Measurements from ENCODE around the gene SPRED2.

Gene SPRED2

GRCh38 chr2:65382776-65383357 is 49.5 kb downstream of the SPRED2 start:
- DNase-seq, result no peak

DNA sequence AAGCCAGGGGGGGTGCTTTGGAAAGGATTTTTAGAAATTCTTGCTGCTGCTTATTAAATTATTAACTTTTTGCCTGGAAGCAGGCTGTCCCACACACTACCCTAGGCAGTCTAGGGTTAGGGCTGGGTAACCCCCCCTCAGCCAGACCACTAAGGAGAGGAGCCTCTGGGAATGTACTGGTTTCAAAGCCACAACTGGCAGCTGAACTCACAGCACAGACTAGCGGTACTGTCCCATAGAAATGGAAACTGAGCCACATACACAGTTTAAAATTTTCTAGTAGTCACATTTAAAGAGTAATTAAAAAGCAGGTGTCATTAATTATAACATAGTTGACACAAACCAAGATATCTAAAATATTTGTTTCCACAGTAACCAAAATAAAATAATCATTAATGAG is 50.1 kb downstream of the SPRED2 start:
- no peak for DNase-seq

DNA sequence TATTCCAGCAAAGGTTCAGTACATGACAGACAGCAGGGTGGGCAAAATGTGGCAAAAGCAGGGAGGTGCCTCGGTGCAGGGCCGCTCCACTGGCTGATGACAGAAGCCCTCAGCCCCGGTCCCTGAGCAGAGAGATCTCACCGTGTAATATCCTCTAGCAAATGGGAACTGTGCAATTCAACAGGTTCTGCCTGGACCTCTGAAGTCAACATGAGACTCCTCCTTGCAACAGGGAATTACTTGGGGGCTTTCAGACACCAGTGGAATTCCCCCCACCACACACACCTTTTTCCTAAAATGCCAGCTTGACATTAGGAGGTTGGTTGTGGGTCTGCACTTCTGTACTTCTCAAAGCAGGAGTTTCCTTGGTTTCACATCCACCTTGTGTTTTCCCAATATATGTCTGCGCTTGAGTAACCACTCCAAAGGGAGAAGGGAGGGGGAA is 50.8 kb downstream of the SPRED2 start:
- no peak for DNase-seq

DNA sequence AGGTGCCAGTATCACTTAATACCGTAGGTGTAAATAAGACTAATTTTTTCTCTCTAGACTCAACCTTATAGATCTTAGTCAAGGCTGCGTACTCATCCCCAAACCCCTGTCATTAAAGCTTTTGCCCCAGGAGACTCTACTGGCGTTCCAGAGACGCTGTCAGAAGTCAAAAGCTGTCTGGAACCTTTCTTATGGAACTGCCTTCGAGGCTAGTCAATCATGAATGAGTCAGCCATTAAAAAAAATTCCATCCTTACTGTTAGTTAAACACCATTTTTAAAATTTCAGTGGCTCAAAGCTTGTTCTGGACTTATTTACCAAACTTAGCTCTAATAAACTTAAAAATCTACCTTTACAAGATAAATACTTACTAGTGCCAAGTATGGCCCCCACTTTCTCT is 52.1 kb downstream of the SPRED2 start:
- DNase-seq, result no peak

GRCh38 chr2:65379721-65380171 is 52.7 kb downstream of the SPRED2 start:
- no peak for DNase-seq

- no peak for DNase-seq
Observed at GRCh38 chr2:65379223-65379622, 53.2 kb downstream of the SPRED2 start.

DNA sequence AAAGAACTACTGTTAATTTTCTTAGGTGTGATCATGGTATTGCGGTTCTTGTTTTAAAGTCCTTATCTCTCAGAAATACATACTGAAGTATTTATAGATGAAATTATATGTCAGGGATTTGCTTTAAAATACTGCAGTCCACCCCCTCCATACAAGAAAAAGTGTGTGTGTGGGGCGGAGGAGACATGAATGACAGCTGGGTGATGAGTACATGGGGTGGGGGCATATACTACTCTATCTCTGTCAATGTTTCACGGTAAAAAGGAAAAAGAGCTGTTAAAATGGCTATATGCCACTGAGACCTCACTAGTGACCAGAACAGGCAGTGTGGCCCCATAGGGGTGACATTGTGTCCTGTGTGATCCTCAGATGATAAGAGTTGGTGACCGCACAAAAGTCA is 54.1 kb downstream of the SPRED2 start:
- no peak for DNase-seq

DNA sequence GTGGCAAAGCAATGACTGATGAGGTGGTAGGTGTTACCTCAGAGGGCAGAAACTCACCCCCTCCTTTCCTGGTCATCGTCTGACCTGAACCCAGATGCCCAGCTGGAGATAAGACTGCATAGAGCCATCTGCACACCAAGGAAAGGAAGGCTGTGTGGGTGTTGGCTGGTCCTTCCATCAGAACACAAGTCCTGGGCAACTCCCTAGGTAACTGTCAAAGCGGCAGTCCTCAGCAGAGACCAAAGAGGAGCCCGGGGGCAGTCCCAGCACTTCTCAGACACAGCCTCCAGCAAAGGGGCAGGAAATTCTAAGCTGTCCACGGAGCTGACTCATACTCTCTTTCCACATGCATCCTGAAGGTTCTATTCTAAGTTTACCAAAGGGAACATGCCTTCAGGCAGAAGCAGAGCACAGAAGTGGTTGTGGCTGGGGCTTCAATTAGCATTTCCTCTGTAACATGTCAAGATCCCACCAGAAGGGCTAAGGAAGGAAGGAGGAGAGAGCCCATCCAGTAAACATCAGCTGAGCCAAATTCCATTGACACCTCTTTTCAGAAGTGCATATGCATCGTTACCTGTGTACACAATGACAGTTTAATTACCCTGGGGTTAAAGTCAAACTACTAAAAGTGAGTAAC is 54.7 kb downstream of the SPRED2 start:
- no peak for DNase-seq

- no peak for DNase-seq
Observed at GRCh38 chr2:65375723-65376122, 56.7 kb downstream of the SPRED2 start.

DNA sequence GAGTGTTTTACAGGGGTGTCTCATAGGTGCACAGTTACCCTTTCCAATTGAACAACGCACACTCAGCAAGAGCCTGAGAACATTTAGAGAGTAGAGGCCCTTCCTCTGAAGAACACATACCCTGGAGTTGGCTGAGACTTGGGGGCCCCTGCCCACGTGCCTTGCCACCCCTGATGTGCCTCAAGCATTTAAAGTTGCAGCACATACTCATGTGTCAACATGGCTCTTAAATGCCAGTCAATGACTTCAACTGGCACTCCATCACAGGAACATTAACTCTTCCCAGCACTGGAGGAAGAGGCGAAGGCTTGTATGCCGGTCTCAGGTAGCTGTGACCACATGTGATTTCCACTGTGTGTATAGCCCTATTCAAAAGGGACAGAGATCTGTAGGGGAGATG is 57.4 kb downstream of the SPRED2 start:
- no peak for DNase-seq

GRCh38 chr2:65374575-65374974 is 57.8 kb downstream of the SPRED2 start:
- no peak for DNase-seq

- DNase-seq, result no peak
Observed at GRCh38 chr2:65373365-65373918, 59.0 kb downstream of the SPRED2 start.

DNA sequence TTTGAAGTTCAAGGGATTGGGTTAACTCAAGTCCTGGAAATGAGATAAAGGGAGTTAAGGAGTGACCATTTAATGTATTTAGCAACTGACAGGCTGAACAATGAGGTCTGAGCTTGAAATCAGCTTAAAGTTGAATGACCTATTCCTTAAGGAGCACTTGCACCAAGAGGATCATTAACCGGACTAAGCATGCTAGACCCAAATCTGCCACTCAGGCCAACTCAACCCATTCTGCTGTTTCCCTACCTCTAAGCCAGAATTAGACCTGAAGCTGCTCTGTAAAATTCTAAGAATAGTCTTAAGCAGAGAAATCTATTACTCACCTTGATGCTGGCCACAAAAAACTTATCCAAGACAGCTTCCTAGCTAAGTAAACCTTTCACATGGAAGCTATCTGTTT is 59.8 kb downstream of the SPRED2 start:
- DNase-seq, result no peak

DNA sequence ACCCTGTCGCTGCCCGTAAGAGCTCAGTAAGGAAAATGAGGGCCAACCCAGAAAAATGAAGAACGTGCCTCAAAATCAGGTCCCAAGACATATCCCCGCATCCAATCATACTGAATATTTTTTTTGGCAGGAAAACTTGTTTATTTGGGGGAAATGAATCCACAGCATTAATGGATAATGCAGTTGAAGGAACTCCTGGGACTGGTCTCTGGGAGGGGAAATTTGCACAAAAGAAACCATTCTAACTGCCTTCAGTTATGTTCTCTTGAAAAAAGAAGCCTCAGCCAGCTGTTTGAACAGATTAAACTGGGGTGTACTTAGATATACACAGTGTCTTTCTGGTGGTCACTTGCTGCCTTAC is 61.3 kb downstream of the SPRED2 start:
- DNase-seq, result no peak

GRCh38 chr2:65370387-65371073 is 61.9 kb downstream of the SPRED2 start:
- DNase-seq, result peak; percentile 55

DNA sequence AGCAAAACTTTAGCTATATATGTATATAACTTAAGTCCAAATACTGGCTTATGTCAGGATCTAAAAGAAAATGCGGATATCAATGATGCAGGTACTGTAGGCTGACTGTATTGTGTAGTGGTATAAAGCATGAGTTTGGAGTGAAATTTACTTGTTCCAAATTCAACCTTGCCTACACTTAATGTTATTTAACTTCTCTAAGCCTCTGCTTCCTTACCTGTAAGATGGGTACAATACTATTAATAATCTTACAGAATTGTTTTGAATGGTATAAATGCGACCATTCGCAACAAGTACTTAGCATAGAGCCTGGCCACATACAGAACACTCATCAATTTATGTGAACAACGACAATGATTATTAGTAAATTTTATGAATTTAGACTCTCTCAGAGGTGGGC is 62.4 kb downstream of the SPRED2 start:
- DNase-seq, result no peak

DNA sequence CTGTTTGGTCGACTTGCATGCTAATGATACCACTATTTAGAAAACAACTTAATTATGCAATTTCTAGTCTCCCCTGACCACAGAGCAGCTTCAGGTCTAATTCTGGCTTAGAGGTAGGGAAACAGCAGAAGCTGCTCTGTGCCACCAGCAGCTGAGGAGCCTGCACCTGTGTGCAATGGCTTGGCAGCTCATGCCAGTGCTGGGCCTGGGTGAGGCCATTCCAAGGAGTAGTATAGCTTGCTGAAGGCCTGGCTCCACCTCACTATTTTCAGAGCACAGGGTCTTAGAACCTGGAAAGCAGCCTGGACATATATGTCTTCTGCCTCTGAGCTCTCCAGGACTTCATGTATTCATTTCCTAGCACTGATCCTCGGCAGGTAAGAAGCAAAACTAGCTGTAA is 62.8 kb downstream of the SPRED2 start:
- no peak for DNase-seq

- no peak for DNase-seq
Observed at GRCh38 chr2:65368468-65368867, 63.9 kb downstream of the SPRED2 start.

DNA sequence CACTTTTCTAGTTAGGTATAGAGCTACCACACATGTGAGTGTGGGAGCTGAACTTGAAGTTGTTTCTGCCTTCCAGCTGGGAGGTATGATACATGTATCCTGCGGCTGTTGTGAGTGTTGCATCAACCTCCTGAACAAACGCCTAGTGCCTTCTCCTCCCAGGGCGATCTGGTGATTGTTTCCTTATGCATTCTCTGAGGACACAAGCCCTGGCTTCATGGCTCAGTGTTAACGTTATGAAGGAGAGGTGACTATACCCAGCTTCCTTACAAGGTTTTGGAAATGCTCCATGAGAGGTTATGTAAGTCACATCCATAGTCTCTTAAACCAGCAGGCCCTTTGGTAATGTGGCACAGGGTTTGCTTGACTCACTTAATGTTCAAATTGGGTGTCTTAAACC is 64.9 kb downstream of the SPRED2 start:
- DNase-seq, result no peak

DNA sequence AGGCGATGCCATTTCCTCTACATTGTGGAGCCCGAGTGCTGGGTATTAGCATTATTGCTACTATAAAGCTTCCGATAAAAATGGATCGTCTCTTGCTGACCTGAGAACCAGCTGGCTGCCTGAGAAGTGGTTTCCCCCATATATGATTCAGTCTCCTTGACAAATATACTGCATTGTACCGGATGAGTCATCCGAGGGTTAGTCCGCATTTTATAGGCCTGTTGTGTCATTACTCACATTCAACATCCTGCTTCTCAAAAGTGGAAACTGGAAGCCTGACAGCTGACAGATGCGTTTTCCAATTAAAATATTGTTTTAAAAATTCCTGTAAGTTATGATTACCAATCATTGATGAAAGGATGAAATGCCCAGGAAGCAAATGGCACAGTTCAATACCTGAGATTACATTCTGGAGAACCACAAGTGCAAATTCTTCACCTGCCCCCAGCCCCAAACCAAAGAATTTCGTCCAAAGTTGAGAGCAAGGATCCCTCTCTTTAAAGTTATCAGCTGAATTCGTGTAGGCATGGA is 65.7 kb downstream of the SPRED2 start:
- no peak for DNase-seq

- no peak for DNase-seq
Observed at GRCh38 chr2:65364986-65365733, 67.2 kb downstream of the SPRED2 start.

- DNase-seq, result no peak
Observed at GRCh38 chr2:65363879-65364666, 68.3 kb downstream of the SPRED2 start.
